A673 (cell line): ENCODE measurements around the gene HMGCS2. TPM values are rescaled to one million over a fixed set of nuclear protein-coding genes. Genes with fewer than 3 reads are reported as not detected.

ENCODE experiments used
- BruUV-seq: library from RNA; stranded (reverse); fragments of 400-500 nt; replicated peaks from 2 replicates; lab custom pipeline; 2021; lab: Mats Ljungman, UMichigan
- CTCF ChIA-PET: fragments of 300-600 bp; sonication (Branson Sonifier 250); formaldehyde crosslinking; loops from one replicate; lab custom pipeline; 2022; ENCODE audit warnings: antibody characterized with exemption; lab: Charles Lee
- POLR2A ChIA-PET: fragments of 300-600 bp; sonication (Branson Sonifier 250); formaldehyde crosslinking; loops from one replicate; lab custom pipeline; 2022; ENCODE audit warnings: antibody characterized with exemption; ENCODE audit not compliant: low non-redundant PET; lab: Charles Lee
- DNase-seq: peaks from one replicate; pipeline ENCODE4 v3.0.0-alpha.2; 2015; ENCODE audit warnings: low spot score
- H3K27ac ChIP-seq: fragments of 200-600 bp; sonication (generic); 2 replicates; pipeline ENCODE4 v1.5.1; 2016; ENCODE audit warnings: mixed run types, low read depth, mild to moderate bottlenecking, mixed read lengths, antibody characterized with exemption, low read length; ENCODE audit not compliant: poor library complexity, severe bottlenecking
- H3K27me3 ChIP-seq: fragments of 200-600 bp; sonication (generic); replicated peaks from 2 replicates; pipeline ENCODE4 v1.6.1; 2017; ENCODE audit warnings: mixed run types, low read depth, mild to moderate bottlenecking, mixed read lengths, antibody characterized with exemption, low read length; ENCODE audit not compliant: insufficient read depth, poor library complexity
- H3K36me3 ChIP-seq: fragments of 200-600 bp; sonication (generic); 2 replicates; pipeline ENCODE4 v1.6.1; 2016; ENCODE audit warnings: mixed run types, mild to moderate bottlenecking, mixed read lengths, antibody characterized with exemption, low read length; ENCODE audit not compliant: insufficient read depth, poor library complexity, severe bottlenecking
- H3K4me1 ChIP-seq: fragments of 200-600 bp; sonication (generic); 2 replicates; pipeline ENCODE4 v1.6.1; 2017; ENCODE audit warnings: mixed run types, mild to moderate bottlenecking, mixed read lengths, antibody characterized with exemption, low read length; ENCODE audit not compliant: insufficient read depth, poor library complexity, severe bottlenecking
- H3K4me3 ChIP-seq: fragments of 200-600 bp; sonication (generic); 2 replicates; pipeline ENCODE4 v1.5.1; 2016; ENCODE audit warnings: low read depth, mixed run types, mild to moderate bottlenecking, mixed read lengths, low read length; ENCODE audit not compliant: poor library complexity, severe bottlenecking
- H3K9me3 ChIP-seq: fragments of 200-600 bp; sonication (generic); 2 replicates; pipeline ENCODE4 v1.6.1; 2016; ENCODE audit warnings: mixed run types, low read depth, mild to moderate bottlenecking, mixed read lengths, antibody characterized with exemption, low read length; ENCODE audit not compliant: poor library complexity, severe bottlenecking
- EZH2 ChIP-seq: fragments of 200-600 bp; sonication (generic); IDR thresholded peaks from 2 replicates; pipeline ENCODE4 v1.6.1; 2017; ENCODE audit warnings: borderline replicate concordance, low read depth, mild to moderate bottlenecking, mixed read lengths, antibody characterized with exemption, low read length; ENCODE audit not compliant: poor library complexity, severe bottlenecking
- intact Hi-C: fragments of 100-400 bp; cut with micrococcal nuclease; formaldehyde crosslinking; loops from one replicate; pipeline ENCODE4 v1.10.0; 2022; ENCODE audit not compliant: unreplicated experiment
- total RNA-seq: library from RNA; stranded (reverse); gene quantifications from 2 replicates; pipeline ENCODE4 v1.2.3, GENCODE V29; 2021
- TF ChIP-seq, protein P1 (sequence below): fragments of 300-800, 200-600 bp; sonication (generic); conservative IDR thresholded peaks from 2 replicates; pipeline ENCODE4 v1.5.1; 2017; ENCODE audit warnings: low read depth, mild to moderate bottlenecking, antibody characterized with exemption, low read length, moderate library complexity, mixed read lengths

The HMGCS2 gene
- total RNA-seq, 1 experiment from 2014 or later = not detected

DNA sequence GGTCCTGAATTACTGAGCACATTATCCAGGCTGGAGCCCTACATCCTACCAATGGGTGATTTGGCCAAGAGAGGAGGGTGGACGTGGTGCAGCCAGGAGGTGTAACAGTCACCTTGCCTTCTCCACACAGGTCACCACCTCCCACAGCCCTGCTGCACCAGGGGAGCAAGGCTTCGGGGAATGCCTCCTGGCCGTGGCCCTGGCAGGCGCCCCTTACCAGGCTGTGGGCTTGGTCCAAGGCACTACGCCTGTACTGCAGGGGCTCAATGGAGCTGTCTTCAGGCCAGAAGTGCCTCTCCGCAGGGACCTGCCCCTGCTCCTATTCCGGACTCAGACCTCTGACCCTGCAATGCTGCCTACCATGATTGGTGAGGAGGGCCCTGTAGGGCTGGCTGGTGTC lies 26.0 kb downstream of the HMGCS2 start:
- ChIA-PET CTCF (interaction anchor here (1.4 kb wide), 1 partner anchor 24 kb away, joined by 3 read pairs; no protein-coding TSS in a partner anchor), POLR2A (no interaction called here)
- Histone ChIP-seq H3K27ac (no peak overlapping the region), H3K36me3 (peaks cover 68% of the 10 kb centered on the region), H3K27me3 (no peaks in the 10 kb centered on the region), H3K9me3 (no peaks in the 10 kb centered on the region), H3K4me3 (no peak overlapping the region), H3K4me1 (no peaks in the 10 kb centered on the region)
- intact Hi-C loops = loop anchor here (5.0 kb wide), 2 partner anchors 65 to 130 kb away; no protein-coding TSS in a partner anchor
- no peak for TF ChIP-seq EZH2
- TF ChIP-seq, protein P1, sequence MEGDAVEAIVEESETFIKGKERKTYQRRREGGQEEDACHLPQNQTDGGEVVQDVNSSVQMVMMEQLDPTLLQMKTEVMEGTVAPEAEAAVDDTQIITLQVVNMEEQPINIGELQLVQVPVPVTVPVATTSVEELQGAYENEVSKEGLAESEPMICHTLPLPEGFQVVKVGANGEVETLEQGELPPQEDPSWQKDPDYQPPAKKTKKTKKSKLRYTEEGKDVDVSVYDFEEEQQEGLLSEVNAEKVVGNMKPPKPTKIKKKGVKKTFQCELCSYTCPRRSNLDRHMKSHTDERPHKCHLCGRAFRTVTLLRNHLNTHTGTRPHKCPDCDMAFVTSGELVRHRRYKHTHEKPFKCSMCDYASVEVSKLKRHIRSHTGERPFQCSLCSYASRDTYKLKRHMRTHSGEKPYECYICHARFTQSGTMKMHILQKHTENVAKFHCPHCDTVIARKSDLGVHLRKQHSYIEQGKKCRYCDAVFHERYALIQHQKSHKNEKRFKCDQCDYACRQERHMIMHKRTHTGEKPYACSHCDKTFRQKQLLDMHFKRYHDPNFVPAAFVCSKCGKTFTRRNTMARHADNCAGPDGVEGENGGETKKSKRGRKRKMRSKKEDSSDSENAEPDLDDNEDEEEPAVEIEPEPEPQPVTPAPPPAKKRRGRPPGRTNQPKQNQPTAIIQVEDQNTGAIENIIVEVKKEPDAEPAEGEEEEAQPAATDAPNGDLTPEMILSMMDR = no peak
- no TSS peak for BruUV-seq
- no peak for DNase-seq

DNA sequence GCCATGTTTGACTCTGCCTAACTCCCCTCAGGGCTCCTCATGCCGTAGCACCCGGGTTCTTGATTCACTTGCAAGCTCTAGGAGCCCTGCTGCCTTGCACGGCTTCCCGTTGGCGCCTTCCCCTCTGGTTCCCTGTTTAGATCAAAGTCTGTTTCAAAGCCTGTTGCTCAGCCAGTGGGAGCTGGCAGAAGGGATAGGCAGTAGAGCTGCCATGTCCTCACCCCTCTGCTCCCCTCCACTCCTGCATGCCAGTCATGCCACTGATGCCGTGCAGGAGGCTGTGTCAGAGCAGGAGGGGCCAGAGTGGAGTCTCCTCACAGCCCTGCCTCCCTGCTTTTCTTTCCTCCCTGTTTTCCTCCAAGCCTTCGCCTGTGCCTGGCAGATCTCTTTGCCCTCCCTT lies 26.5 kb downstream of the HMGCS2 start:
- ChIA-PET CTCF (no interaction called here), POLR2A (no interaction called here)
- no peak for DNase-seq
- no peak for TF ChIP-seq EZH2
- TF ChIP-seq, protein P1 = no peak
- Histone ChIP-seq H3K27me3 (no peaks in the 10 kb centered on the region), H3K4me1 (no peaks in the 10 kb centered on the region), H3K9me3 (no peaks in the 10 kb centered on the region), H3K4me3 (no peak overlapping the region), H3K36me3 (peaks cover 73% of the 10 kb centered on the region), H3K27ac (no peak overlapping the region)
- intact Hi-C loops = loop anchor here (5.0 kb wide), 2 partner anchors 65 to 130 kb away; no protein-coding TSS in a partner anchor
- no TSS peak for BruUV-seq

DNA sequence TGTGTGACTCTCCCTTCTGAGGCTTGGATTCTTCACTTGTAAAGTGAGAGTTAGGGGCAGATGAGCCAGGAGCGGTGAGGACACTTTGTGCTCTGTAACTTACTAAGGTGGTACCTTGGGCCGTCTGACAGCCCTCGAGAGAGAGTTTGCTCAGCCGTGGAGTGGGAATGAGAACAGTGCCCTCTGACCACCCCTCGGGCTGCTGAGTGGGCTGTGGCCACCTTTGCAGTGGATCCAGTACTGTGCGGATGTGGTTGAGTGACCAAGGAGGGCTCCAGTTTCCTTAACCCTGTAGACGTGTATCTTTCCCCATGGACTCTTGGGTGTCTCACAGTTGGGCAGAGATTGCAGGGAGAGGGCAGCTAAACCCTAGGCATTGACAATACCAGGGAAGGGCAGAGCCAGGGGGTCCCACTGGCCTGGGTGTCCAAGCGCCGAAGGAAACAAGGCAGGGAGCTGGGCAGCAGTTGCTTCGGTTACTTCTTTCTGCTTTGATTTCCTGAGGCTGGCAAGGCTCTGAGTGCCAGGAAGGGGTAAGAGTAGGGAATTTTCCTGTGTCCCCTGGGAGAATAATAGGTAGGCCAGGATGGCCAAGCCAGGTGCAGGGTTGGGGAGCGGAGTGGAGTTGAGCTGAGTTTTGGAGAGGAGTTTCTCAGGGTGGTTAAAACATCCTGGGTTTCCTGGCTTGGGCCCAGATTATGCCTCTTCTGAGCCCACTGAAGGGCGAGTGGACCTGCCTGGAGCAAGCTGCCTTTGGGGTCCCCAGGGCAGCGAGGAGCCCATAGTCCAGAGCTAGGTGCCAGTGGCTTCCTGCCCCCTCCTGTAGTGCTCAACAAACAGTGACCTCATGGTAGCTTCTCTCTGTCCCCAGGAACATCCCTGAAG lies 27.6 kb downstream of the HMGCS2 start:
- no peak for DNase-seq
- no TSS peak for BruUV-seq
- no peak overlapping the region for H3K4me3 ChIP-seq
- no peaks in the 10 kb centered on the region for H3K27me3 ChIP-seq
- ChIA-PET POLR2A (no interaction called here), CTCF (no interaction called here)
- TF ChIP-seq, protein P1 = no peak
- TF ChIP-seq EZH2 = no peak
- H3K9me3 ChIP-seq = no peaks in the 10 kb centered on the region
- H3K27ac ChIP-seq = no peak overlapping the region
- peaks cover 84% of the 10 kb centered on the region for H3K36me3 ChIP-seq
- intact Hi-C loops = loop anchor here (5.0 kb wide), 2 partner anchors 66 to 131 kb away; no protein-coding TSS in a partner anchor
- H3K4me1 ChIP-seq = no peaks in the 10 kb centered on the region
